IPS-NIHi7 (cell line): ENCODE measurements around the gene ARHGAP31.
"Not testable (repeated sequence)": the region's sequence is repeated elsewhere in the genome, so short reads cannot be mapped to it uniquely, and the experiment has no call there.

Experiments
- DNase-seq: peaks from one replicate; pipeline ENCODE4 v3.0.0; 2012; ENCODE audit warnings: mixed read lengths; ENCODE audit errors: extremely low spot score

ARHGAP31 gene

DNA sequence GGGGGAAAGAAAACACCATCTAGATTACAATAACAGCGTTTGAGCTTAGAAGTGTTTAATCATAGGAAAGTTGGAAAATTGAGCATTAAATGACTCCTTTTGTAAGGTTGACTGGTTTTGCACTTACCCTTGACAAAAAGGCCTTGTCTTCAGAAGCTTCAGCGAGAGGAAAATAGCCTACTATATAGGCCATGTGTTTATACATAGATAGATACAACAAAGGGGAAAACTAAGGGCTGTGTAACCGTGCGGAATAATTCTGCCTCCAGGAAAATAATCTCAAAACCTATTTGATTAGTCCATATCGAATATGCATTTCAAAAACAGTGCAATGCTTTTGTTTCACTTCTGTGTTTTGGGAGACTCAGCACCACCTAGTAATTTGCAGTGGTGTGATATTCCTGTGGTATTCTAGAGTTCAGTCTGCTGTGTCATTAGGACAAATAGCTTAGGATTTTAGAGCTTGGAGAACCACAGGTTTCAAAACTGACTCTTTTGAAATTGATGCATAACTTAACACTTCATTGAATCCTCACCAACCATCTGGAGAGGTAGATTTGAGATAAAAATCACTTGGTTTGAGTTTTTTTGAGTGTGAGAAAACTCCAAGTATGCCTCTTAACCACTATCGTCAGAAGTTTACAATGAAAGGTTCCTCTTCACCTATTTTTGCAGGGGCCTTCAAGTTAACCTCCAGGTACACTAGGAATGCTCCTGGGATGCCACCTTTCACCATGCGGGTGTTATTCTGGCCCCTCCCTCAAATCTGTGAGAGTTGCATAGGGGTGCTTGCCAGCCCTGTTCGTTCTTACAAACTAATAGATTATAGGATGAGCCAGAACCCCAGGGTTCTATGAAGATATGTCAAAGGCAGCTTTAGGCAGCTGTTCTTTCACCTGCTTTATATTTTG, 1.9 kb downstream of the ARHGAP31 start:
- no peak for DNase-seq

DNA sequence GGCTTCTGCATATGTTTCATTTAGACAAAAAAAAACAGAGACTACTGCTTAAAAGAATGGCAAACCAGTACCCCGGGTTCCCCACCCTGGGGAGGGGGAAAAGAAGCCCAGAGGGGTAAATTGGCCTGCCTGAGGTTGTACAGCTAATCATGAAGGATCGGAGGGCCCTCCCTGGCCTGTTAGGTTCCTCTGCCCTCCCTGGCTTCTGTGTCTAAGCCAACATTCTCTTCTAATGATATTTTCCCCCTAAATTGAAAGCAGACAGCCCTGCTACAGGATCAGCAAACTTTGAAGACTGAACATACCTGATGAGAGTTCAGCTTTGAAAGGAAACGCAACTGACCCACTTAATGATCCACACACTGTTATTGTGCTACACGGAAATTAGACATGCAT, 2.5 kb downstream of the ARHGAP31 start:
- DNase-seq: no peak

DNA sequence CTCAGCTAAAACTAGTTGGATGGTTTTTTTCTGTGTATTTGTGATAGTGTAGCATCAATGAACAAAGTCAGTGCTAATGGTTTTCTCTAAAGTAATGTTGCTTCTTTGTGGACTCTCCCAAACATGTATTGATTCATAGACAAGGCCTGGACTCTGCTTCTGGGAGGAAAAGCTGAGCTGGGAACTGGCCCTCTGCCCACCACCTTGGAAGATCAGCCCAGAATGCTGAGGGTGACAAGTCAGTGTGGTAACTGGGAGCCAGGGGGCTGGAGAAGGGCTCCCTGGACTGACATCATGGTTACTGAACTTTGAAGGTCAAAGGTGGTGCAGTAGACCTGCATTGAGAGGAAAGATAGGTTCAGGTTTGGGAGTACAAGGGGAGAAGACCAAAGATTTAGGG, 3.0 kb downstream of the ARHGAP31 start:
- no peak for DNase-seq

DNA sequence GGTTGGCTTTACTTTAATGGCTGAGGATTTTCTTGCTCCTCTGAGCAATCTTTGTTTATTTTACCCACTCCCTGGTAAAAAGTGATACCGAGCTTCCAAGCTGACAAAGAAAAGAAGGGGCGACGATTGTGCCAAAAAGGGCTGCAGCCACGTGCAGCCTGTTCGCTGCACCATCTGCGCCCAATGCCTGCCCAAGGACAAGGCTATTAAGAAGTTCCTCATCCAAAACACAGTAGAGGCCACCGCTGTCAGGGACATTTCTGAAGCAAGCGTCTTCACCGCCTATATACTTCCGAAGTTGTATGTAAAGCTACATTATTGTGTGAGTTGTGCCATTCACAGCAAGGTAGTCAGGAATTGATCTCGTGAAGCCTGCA, 4.4 kb downstream of the ARHGAP31 start:
- no peak for DNase-seq

DNA sequence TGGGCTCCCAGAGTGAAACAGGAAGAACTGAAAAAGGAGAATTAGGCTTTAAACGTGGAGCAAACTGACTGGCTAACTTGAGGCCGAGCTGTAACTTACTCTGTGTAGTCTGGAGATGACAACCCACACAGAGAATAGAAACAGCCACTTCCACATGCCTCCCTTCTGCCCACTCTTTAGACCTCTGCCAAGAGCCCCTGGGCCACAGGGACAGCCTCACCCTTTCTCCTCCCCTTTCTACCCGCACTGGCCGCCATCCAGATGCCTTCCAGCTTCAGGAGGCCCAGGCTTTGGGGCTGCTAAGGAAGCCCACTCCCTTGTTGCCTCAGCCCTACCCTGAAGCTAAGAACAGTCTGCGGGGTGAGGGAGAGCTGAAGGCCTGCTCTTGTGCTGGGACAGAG, 6.8 kb downstream of the ARHGAP31 start:
- no peak for DNase-seq

DNA sequence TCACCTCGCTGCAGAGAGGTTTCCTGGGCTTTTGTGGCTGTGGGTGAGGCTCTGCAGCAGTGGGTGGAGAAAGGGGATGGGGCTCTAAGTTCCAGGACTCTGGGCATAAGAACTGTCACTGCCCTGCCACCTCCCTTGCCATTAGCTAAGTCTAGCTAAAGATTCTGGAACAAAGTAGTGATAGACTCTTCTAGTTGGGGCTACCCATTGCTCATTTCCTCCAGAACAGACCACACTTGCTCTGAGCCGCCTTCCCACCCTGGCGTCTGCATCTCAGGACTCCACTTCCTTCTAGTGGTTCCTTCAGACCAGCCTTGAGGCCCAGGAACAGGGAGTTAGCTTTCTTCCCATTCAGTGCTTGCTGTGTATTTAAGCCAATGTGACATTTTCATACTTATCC, 7.5 kb downstream of the ARHGAP31 start:
- no peak for DNase-seq

DNA sequence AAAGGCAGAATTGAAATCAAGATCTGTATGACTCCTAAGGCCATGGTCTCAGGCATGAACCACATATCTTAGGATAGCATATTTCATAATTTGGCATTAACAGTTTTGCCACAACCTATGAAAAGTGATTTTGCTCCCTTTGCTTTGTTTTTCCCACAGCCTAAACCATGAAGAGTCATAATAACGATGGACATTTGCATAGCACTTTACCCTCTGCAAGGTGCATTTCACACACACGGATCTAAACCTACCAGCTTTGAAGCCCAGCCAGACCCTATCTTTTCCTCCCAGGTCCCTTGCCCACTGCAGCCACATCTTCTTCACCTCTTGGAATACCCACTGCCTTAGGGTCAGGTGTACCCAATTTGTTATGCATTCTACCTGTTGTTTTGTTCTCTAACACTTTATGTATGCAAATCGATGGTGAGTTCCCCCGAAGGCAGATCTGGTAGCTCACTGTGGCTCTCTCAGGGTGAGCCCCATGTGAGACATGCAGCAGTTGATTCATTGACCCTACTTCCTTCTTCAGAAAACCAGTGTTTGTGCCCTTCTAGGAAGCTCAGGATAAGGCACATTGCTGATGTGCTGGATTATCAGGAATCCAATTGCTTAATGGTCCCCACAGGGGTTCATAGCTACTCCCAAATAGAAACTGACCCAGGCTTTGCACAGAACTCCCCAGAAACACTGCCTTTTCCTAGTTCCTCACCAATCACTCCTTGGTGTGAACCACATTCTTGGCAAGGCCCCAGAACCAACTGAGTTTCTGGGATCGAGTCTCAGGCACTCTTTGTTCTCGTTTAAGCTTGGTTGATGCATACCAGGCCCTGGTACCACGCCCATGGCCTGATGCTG, 8.7 kb downstream of the ARHGAP31 start:
- no peak for DNase-seq

DNA sequence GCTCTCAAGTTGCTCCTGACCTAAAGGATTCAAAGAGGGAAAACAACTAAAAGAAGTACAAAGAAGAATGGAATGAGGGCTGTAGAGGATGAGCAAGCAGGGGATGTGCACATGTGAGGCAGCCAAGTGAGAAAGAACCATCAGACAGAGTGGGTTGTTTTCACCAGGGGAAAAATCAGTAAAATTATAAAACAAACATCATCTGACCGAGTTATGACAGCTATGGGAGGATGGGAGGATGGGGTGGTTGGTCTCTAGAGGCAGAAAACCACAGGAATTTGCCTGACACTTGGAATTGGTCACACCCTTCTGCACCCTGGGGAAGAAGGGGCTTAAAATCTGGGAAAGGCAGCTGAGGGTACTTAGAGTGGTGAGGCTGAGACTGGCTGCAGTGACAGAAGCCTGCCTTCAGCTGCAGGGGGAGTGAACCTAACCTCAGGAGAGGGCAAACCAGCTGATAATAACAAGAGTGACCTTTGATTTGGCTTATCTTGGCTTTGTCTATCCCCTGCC, 10.1 kb downstream of the ARHGAP31 start:
- no peak for DNase-seq

DNA sequence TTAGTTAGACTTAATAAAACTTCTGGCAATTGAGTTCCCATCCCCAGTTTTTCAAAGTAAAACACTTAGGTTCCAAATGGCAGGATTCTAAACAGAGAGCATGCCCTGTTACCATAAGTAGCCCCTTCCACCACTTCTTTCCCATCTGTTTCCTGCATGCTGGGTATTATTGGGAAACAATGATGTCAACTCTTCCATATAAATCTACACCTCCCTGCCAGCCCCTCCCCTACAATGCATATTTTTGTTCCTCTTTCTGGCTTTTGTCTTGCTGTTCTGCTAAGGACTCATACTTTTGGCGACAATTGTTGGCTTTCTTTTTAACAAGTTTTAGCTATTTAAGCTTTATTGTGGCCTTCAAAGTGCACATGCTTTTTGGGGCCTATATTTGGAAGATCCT, 11.1 kb downstream of the ARHGAP31 start:
- no peak for DNase-seq

DNA sequence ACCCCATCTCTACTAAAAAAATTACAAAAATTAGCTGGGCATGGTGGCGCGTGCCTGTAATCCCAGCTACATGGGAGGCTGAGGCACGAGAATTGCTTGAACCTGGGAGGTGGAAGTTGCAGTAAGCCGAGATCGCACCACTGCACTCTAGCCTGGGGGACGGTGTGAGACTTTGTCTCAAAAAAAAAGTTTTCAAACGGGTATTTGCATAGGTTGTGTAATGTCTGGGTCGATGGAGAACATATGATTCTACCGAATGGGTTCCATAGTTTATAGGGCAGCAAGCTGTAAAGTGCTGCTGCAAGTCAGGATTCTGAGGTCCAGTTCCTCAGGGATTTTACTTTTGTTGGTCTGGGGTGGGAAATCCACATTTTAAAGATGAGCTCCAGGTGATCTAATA, 12.2 kb downstream of the ARHGAP31 start:
- DNase-seq: not testable (repeated sequence)

DNA sequence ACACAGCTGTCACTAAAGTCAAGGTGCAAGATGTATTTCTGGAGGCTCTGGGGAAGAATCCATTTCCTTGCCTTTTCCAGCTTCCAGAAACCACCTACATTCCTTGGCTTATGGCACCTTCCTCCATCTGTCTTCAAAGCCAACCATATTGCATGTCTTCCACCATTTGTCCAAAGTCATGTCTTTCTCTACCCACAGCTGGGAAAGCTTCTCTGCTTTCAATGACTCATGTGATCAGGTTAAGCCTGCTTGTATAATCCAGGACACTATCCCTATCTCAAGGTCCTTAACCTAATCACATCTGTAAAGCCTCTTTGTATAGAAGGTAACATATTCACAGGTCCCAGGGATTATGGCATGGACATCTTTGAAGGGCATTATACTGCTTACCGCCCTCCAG, 14.2 kb downstream of the ARHGAP31 start:
- no peak for DNase-seq

DNA sequence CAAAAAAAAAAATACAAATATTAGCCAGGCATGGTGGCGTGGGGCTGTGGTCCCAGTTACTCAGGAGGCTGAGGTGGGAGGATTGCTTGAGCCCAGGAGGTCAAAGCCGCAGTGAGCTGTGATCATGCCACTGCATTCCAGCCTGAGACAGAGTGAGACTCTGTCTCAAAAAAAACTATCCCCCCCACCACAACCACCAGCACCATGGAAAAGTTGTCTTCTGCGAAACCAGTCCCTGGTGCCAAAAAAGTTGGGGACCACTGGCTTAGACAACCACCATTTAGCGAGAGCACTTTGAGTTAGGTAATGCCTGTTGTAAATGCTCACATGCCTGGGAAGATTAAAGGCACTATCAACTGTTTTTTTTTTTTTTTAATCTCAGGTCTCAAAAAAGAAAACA, 15.4 kb downstream of the ARHGAP31 start:
- DNase-seq: no peak

DNA sequence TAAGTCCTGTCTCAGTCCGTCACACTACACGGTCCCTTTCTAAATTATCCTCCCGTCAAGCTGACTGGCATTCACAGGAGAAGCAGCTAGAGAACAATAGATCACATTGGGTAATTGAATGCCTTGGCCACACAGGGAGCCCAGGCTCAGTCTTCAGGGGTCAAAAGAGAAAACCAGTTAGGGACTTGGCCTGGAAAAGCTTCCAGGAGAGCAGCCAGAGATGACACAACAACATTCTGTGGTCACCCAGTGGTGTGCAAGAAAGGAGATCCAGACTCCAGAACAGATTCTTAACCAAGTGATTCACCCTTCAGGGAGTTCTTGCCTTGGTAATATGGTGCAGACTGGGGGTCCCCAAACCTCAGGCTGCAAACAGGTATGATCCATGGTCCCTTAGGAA, 15.9 kb downstream of the ARHGAP31 start:
- DNase-seq: peak; percentile 34

DNA sequence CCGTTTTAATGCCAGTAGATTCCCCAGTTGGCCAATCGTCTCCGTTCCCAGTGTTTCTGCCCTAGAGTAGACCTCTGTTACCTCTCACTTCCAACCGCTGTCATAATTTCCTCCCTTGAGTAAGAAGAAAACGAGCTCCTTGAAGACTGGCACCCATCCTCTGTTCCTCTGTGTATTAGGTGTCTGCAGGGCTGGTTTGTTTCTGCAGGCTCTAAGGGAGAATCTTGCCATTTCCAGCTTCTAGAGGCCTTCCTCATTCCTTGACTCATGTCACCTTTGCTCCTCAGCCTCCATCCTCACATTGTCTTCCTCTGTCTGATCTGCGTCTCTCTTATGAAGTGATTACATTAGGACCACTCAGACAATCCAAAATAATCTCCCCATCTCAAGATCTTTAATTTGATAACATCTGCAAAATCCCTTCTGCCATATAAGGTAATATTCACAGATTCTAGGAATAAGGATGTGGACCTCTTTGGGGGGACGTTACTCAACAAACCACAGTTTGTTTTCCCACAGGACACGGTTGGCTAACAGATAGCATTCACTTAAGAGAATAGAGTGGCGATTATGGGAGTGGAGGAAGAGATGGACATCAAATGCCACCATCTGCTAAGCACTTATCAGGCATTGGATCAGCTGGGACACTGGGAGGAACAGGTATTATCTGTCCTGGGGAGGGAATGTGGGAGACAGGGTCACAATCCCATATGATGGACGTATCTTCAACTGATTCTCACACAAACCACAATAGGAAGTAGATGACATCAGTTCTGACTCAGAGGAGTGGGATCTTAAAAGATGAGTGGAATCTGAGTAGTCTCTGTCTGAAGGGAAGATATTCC, 17.1 kb downstream of the ARHGAP31 start:
- no peak for DNase-seq

DNA sequence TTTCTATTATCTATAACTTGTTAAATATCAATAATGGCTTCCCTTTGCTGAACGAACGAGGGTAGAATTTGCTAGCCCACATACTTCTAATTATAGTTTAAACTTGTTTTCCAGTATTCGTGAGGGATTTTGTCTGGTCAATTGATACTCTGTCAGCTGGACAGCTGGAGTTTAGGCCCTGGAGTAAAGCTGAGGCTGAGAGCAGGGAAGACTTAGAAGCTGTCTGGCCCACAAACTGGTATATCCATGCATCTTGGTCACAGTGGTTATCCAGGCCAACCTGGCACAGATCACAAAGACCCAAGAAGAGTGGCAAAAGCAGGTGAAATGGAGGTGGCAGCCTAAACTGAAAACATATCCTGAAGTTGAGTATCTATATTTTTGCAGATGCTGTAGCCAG, 19.3 kb downstream of the ARHGAP31 start:
- DNase-seq: no peak

DNA sequence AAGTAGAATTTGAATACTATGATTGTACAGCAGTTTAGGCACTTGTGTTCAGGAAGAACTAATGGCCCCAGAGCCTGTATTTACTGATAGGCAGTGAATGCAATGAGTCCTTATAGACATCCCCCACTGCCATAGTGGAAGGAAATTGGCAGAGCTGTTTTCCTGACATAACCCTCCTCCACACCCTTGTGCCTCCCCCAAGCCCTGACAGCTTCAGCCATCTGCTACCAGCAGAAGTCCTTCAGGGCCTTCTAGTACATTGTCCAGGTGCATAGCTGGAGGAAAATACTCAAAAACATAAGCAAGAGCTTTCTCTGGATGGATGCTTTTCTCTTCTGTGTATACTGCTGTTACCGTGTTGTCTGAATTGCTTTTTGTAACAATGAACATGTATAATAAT, 20.6 kb downstream of the ARHGAP31 start:
- DNase-seq: no peak

DNA sequence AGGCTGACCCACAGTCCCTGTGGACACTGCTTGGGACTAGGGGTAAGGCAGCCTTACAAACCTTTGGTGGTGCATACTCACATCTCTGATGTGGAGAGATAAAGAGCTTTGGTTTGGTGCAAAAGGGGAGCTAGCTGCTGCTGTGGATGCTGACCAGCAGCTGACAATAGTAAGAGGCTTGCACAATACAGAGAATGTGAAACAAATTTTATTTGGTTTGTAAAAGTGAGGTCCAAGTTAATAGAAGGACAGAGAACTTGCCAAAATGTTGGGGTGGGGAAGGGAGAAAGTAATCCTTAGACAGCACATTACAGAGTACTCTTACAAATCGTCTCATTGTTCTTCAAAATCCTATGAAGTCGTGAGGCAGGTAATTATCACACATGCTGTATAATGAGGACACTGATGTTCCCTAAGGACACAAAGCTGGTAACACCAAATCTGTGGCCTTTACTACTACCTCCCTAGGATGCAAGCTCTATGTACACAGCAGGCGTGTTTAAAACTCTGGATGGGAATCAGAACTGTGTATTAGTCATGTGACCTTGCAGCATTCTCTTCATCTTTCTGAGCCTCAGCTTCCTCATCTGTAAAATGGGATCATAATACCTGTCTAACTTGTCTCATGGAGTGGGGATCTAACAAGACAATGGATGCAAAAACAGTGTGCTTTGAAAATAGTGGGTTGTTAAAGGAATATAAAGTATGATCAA, 21.6 kb downstream of the ARHGAP31 start:
- no peak for DNase-seq

DNA sequence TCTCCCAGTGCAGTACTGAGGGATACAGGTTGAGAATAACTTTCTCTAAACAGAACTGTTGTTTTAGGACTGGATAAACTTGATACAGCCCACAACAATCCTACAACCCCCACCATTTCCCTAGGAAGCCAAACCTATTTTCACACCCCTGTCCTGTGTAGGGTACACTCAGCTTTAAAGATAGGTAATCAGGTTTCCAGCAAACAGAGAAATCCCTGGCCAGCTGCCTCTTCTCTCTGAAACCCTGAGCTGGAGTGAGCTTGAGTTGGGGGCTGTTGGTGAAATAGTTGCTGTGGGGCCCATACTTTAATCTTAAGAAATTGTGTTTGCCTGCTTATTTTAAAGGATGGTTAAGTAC, 22.1 kb downstream of the ARHGAP31 start:
- no peak for DNase-seq

DNA sequence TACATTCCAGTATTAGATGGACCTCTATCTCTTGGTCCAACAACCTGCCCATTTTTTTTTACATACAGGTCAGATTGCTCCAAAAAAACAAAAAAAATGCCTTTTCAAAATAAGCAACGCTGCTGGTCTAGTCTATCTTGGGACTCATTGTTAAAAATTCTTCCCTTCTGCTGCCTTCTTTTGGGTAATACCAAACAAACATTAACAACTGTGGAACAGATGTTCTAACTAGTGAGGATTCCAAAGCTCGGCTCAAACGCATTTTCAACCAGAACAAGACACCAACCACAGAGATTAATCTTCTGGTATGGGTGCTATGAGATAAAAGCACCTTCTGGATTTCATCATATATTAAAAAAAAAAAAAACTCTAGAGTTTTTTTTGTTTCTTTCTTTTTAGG, 24.7 kb downstream of the ARHGAP31 start:
- no peak for DNase-seq

DNA sequence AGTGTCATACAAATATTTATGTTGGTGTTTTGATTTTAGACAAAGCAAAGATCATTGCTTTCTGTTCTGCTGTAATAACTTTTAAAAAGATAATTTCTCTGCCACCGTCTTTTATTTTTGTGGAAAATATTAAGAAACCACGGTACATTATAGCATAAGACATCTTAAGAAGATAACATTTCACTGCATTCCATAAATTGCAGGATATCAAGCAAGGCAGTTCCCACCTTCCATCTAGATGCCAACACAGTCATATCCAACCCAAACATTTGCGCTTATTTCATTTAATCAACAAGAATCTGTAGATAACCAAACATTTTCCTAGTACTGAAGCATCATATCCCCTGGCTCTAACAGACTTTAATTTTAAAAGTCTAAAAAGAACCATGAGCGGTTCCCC, 25.1 kb downstream of the ARHGAP31 start:
- no peak for DNase-seq

DNA sequence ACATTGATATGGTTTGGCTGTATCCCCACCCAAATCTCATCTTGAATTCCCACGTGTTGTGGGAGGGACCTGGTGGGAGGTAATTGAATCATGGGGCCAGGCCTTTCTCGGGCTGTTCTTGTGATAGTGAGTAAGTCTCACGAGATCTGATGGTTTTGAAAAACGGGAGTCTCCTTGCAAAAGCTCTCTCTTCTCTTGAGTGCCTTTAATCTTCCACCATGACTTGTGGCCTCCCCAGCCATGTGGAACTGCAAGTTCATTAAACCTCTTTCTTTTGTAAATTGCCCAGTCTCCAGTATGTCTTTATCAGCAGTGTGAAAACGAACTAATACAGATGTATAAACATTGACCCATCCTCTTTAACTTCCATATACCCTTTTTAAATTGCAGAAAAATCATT, 26.6 kb downstream of the ARHGAP31 start:
- DNase-seq: not testable (repeated sequence)
